Activated B cell treated with CpG ODN at 0.5 μM for 24 hours (primary cell): ENCODE results near the gene TRDMT1. TPM values are rescaled to one million over a fixed set of nuclear protein-coding genes. Genes with fewer than 3 reads are reported as not detected.
A peak's percentile ranks its signal among the peaks of the same experiment; 100 is the strongest.

Experiments
- ATAC-seq: fragments of 200-7000 bp; cut with Tn5 transposase; one replicate; pipeline ENCODE4 v1.10.0; 2021; ENCODE audit warnings: low read depth, mild to moderate bottlenecking, moderate library complexity
- CTCF ChIA-PET: fragments of 350-600 bp; sonication (Branson Sonifier 250); formaldehyde crosslinking; loops from one replicate; lab custom pipeline; 2021; ENCODE audit warnings: antibody characterized with exemption; lab: Charles Lee
- POLR2A ChIA-PET: fragments of 350-600 bp; sonication (Branson Sonifier 250); formaldehyde crosslinking; loops from one replicate; lab custom pipeline; 2021; ENCODE audit warnings: antibody characterized with exemption; lab: Charles Lee
- DNase-seq: peaks from one replicate; pipeline ENCODE4 v3.0.0; 2022
- H3K27ac Mint-ChIP-seq: one replicate; pipeline ENCODE4 v1.8.0; 2020; ENCODE audit warnings: mixed read lengths
- H3K27me3 Mint-ChIP-seq: one replicate; pipeline ENCODE4 v1.8.0; 2021; ENCODE audit warnings: mixed read lengths
- H3K36me3 Mint-ChIP-seq: one replicate; pipeline ENCODE4 v1.8.0; 2021; ENCODE audit warnings: low read depth, mixed read lengths
- H3K4me1 Mint-ChIP-seq: one replicate; pipeline ENCODE4 v1.8.0; 2021; ENCODE audit warnings: mixed read lengths
- H3K4me3 Mint-ChIP-seq: one replicate; pipeline ENCODE4 v1.8.0; 2020; ENCODE audit warnings: mild to moderate bottlenecking, mixed read lengths
- H3K9me3 Mint-ChIP-seq: one replicate; pipeline ENCODE4 v1.8.0; 2020; ENCODE audit warnings: mixed read lengths
- intact Hi-C: fragments of 100-400 bp; cut with micrococcal nuclease; formaldehyde crosslinking; loops from one replicate; pipeline ENCODE4 v1.15.1; 2024
- total RNA-seq: library from RNA; stranded (reverse); gene quantifications from 2 replicates; pipeline ENCODE4 v1.2.3, GENCODE V29; 2022
- TF ChIP-seq, protein P1 (sequence below): fragments of 200-600 bp; IDR thresholded peaks from one replicate; pipeline ENCODE4 v1.8.0; 2022; ENCODE audit warnings: antibody characterized with exemption, mild to moderate bottlenecking

The TRDMT1 gene
- total RNA-seq, 1 donor from 2014 or later, result 19.9 TPM

DNA sequence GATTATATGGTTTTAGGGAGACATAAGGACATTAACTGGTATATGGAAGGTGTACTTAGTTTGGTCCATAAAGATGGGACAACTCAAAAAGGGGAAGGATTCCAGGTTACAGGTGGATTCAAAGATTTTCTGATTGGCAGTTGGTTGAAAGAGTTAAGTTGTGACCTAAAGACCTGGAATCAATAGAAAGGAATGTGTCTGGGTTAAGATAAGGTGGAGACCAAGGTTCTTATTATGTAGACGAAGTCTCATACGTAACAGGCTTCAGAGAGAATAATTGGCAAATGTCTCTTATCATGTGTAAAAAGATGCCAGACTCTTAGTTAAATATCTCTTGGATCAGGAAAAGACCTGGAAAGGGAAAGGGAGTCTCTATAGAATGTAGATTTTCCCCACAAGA is 1.0 kb upstream of the TRDMT1 start:
- no peak for ATAC-seq
- TF ChIP-seq, protein P1, sequence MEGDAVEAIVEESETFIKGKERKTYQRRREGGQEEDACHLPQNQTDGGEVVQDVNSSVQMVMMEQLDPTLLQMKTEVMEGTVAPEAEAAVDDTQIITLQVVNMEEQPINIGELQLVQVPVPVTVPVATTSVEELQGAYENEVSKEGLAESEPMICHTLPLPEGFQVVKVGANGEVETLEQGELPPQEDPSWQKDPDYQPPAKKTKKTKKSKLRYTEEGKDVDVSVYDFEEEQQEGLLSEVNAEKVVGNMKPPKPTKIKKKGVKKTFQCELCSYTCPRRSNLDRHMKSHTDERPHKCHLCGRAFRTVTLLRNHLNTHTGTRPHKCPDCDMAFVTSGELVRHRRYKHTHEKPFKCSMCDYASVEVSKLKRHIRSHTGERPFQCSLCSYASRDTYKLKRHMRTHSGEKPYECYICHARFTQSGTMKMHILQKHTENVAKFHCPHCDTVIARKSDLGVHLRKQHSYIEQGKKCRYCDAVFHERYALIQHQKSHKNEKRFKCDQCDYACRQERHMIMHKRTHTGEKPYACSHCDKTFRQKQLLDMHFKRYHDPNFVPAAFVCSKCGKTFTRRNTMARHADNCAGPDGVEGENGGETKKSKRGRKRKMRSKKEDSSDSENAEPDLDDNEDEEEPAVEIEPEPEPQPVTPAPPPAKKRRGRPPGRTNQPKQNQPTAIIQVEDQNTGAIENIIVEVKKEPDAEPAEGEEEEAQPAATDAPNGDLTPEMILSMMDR, result no peak
- intact Hi-C loops, result no loop called here
- peaks cover 10% of the 10 kb centered on the region for H3K36me3 Mint-ChIP-seq
- peaks cover 51% of the 10 kb centered on the region for H3K4me1 Mint-ChIP-seq
- H3K27me3 Mint-ChIP-seq, result no peaks in the 10 kb centered on the region
- H3K27ac Mint-ChIP-seq, result peak overlapping the region; percentile 26
- no peaks in the 10 kb centered on the region for H3K9me3 Mint-ChIP-seq
- CTCF ChIA-PET, result interaction anchor here (2.6 kb wide), 1 partner anchor 27 kb away, joined by 35 read pairs; no protein-coding TSS in a partner anchor
- POLR2A ChIA-PET, result interaction anchor here (2.2 to 6.4 kb wide), 2 partner anchors 27 to 31 kb away, joined by 18 to 251 read pairs; partner anchors contain the start of gene VIM
- H3K4me3 Mint-ChIP-seq, result no peak overlapping the region
- DNase-seq, result no peak

DNA sequence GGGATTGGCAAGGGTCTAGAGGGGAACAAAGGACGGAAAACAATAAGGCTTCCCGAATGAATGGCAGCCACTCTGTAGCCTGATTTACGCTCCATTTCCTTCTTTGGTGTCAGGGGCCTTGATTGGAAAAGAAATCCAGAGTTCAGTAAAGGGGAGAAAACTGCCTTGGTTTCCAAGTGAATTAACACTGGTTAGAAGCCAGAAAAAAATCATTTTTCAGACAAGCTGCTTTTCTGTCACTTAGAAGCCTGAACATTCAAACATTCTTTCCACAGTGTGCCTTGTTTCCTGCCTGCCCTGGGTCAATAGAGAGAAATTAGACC is 283 bp upstream of the TRDMT1 start:
- intact Hi-C loops, result loop anchor here (1.0 to 2.0 kb wide), 6 partner anchors 15 to 1458 kb away; partner anchors contain the start of genes ARL5B, MINDY3 and RSU1
- Mint-ChIP-seq H3K9me3 (no peaks in the 10 kb centered on the region), H3K36me3 (peaks cover 12% of the 10 kb centered on the region), H3K27ac (peak overlapping the region; percentile 94), H3K27me3 (no peaks in the 10 kb centered on the region), H3K4me1 (peaks cover 48% of the 10 kb centered on the region), H3K4me3 (peak overlapping the region; percentile 98)
- CTCF ChIA-PET, result interaction anchor here (0.6 to 2.6 kb wide), 6 partner anchors 14 to 414 kb away, joined by 3 to 35 read pairs (median 4); partner anchors contain the start of gene RSU1
- no peak for ATAC-seq
- no peak for DNase-seq
- POLR2A ChIA-PET, result interaction anchor here (1.0 to 6.4 kb wide), 8 partner anchors 14 to 1457 kb away, joined by 3 to 251 read pairs (median 10); partner anchors contain the start of genes ARL5B, RSU1 and VIM
- TF ChIP-seq, protein P1, result no peak

DNA sequence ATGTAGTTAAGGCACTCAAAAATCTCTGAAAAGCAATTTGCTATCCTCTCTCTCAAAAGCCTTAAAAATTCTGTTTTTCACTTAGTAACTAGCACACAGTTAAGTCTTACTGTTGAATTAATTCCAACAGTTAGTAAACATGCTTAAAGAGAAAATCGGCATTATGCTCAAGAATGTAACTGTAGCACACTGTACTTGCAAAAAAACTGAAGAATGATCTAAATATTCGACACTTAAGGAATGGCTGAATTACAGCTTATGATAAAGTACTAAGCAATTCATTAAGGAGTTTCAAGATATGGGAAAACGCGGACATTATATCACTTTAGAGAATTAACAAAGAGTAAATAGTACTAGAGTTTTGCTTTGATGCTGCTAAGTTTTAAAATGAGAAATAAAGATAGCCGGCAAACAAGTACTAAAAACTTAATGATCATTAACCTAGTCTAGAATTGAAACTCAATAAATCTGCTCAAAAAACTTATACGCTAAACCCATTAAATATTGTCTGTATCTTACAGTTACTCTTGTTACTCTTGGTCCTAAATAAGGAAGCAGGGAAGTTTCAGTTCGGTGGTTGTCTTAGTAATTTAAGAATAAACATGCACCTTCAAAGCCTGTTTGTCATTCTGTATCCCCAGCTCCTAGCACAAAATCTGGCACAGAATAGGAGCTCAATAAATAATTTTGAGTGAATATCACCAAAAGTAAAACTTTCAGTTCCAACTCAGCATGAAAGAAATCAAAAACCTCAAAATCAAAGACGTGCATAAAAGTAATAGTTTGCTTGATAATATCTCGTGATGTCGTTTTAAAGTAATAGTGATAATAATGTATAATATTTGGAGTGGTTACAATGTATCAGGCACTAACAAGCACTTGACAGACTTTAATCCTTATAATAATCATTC is 1.2 kb downstream of the TRDMT1 start:
- intact Hi-C loops, result loop anchor here (1.0 to 2.0 kb wide), 3 partner anchors 17 to 1339 kb away; partner anchors contain the start of gene MINDY3
- TF ChIP-seq, protein P1, result no peak
- ChIA-PET CTCF (interaction anchor here (1.0 to 2.6 kb wide), 3 partner anchors 13 to 29 kb away, joined by 3 to 35 read pairs (median 5); no protein-coding TSS in a partner anchor), POLR2A (interaction anchor here (1.1 to 6.4 kb wide), 8 partner anchors 26 to 1459 kb away, joined by 3 to 251 read pairs (median 6); partner anchors contain the start of genes ARL5B, RSU1 and VIM)
- Mint-ChIP-seq H3K4me3 (peak overlapping the region; percentile 98), H3K4me1 (peaks cover 33% of the 10 kb centered on the region), H3K36me3 (peaks cover 12% of the 10 kb centered on the region), H3K27me3 (no peaks in the 10 kb centered on the region), H3K9me3 (no peaks in the 10 kb centered on the region), H3K27ac (peak overlapping the region; percentile 94)
- ATAC-seq (no peak), DNase-seq (no peak)

DNA sequence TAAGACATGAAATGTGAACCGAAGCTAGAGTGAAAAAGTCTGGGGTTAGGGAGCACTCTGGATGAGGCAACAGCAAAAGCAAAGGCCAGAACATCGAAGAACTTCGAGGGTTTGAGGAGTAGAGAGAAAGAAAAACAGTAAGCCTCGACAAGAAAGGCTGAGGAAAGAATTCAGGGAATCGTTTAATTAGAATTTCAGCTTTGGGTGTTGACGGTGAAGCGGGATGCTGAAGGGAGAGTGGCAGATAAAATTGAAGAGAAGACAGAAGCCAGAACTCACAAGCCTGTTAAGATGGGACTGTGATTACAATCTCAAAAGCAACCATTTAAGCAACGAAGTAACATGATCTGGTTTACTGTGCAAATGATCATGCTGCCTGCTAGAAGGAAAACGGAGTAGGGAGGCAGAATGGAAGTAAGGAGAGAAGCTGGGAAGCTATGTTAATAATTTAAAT is 2.1 kb downstream of the TRDMT1 start:
- Mint-ChIP-seq H3K27ac (no peak overlapping the region), H3K4me1 (peaks cover 31% of the 10 kb centered on the region), H3K27me3 (no peaks in the 10 kb centered on the region), H3K4me3 (no peak overlapping the region), H3K9me3 (no peaks in the 10 kb centered on the region), H3K36me3 (peaks cover 12% of the 10 kb centered on the region)
- ChIA-PET POLR2A (interaction anchor here (1.4 to 6.4 kb wide), 3 partner anchors 27 to 54 kb away, joined by 3 to 251 read pairs (median 4); partner anchors contain the start of gene VIM), CTCF (no interaction called here)
- TF ChIP-seq, protein P1, result no peak
- no peak for DNase-seq
- intact Hi-C loops, result no loop called here
- ATAC-seq, result no peak
